ENCODE data around the gene CREBBP.

Gene CREBBP

DNA sequence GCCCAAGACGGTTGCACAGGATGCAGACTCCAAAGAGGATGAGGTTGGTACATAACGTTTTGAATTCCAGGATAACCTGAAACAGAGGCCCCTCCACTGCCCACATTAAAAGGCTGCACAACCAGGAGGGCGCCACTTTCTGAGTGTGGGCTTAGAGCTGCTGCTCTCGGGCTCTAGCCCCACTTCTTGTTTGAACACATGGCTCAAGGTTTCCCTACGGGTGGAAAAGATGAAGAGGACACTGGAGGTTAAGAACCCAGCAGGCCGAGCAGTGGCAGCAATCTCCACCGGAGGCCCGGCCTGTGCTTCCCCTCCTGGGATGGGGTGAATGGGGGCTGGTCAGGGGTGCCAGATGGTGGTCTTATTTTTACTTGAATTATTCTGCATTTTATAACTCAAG lies 155.2 kb downstream of the CREBBP start:
- H3K4me3 ChIP-seq (replicated peaks in 1 of 2; ENCODE audit: low read depth in 2 of 2, low read length in 2 of 2): no peak overlapping the region
- TF ChIP-seq, protein P1, sequence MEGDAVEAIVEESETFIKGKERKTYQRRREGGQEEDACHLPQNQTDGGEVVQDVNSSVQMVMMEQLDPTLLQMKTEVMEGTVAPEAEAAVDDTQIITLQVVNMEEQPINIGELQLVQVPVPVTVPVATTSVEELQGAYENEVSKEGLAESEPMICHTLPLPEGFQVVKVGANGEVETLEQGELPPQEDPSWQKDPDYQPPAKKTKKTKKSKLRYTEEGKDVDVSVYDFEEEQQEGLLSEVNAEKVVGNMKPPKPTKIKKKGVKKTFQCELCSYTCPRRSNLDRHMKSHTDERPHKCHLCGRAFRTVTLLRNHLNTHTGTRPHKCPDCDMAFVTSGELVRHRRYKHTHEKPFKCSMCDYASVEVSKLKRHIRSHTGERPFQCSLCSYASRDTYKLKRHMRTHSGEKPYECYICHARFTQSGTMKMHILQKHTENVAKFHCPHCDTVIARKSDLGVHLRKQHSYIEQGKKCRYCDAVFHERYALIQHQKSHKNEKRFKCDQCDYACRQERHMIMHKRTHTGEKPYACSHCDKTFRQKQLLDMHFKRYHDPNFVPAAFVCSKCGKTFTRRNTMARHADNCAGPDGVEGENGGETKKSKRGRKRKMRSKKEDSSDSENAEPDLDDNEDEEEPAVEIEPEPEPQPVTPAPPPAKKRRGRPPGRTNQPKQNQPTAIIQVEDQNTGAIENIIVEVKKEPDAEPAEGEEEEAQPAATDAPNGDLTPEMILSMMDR (IDR thresholded peaks at IDR 0.05; ENCODE audit: low read depth, low read length): no peak
- DNase-seq (ENCODE audit: low read depth in 2 of 2): no peak

DNA sequence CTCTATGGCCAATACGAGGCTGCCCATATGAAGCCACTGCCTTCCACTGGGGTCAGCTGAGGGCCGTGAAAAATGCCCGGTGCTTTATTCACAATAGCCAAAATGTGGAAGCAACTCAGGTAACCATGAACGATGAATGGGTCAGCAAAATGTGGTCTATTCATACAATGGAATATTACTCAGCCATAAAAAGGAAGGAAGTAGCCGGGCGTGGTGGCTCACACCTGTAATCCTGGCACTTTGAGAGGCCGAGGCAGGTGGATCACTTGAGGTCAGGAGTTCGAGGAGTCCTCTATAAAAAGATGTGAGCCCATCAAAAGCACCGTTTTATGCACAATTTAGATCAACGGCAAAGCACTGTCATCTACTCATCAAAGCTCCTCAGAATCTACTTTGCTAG lies 158.0 kb downstream of the CREBBP start:
- no peak overlapping the region for H3K4me3 ChIP-seq (replicated peaks in 1 of 2; ENCODE audit: low read depth in 2 of 2, low read length in 2 of 2)
- TF ChIP-seq, protein P1 (IDR thresholded peaks at IDR 0.05; ENCODE audit: low read depth, low read length): no peak
- no peak for DNase-seq (ENCODE audit: low read depth in 2 of 2)

DNA sequence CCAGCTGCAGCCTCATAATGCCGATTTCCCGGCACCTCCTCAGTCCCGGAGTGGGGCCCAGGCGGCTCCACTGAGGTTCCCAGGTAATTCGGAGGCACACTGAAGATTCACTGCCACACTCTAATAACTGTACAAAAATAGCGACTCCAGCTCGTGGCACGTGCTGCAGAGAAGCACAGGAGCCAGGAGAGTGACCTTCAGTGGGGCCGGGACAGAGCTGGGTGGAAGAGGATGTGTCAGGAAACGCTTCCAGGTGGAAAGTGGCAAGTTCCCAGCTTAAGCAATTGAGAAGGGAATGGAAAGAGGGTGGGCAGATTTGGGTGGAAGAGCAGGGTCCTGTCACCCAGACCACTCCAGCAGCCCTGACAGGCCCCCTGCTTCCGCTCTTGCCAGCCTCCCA lies 160.1 kb downstream of the CREBBP start:
- DNase-seq (ENCODE audit: low read depth in 2 of 2): no peak
- TF ChIP-seq, protein P1 (IDR thresholded peaks at IDR 0.05; ENCODE audit: low read depth, low read length): no peak

DNA sequence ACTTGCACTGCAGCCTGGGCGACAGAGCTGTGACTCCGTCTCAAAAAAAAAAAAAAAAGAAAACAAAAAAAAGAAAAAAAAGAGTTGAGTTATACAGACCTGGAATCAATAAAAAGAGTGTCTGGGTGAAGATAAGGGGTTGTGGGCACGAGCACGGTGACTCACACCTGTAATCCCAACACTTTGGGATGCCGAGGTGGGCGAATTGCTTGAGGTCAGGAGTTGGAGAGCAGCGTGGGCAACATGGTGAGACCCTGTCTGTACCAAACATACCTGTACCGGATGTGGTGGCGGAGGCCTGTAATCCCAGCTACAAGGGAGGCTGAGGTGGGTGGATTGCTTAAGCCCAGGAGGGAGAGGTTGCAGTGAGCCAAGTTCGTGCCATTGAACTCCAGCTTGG lies 161.9 kb downstream of the CREBBP start:
- no peak for DNase-seq (ENCODE audit: low read depth in 2 of 2)
- H3K4me3 ChIP-seq (replicated peaks in 1 of 2; ENCODE audit: low read depth in 2 of 2, low read length in 2 of 2): no peak overlapping the region
- TF ChIP-seq, protein P1 (IDR thresholded peaks at IDR 0.05; ENCODE audit: low read depth, low read length): no peak

More for the DNA sequence above, 160.1 kb downstream of the CREBBP start:
- no peak overlapping the region for H3K4me3 ChIP-seq (replicated peaks in 1 of 2; ENCODE audit: low read depth in 2 of 2, low read length in 2 of 2)

DNA sequence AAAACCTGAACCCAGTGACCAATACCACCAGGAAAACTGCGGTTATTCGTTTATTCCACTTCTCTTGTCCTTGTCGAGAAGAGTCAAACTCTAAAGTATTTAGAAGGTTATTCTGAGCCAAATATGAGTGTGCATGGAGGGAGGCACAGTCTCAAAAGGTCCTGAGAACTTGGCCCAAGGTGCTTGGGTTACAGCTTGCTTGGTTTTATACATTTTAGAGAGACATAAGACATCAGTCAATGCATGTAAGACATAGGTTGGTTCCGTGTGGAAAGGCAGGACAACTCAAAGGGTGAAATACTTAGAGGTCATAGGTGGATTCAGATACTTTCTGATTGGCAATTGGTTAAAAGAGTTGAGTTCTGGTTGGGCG lies 162.5 kb downstream of the CREBBP start:
- H3K4me3 ChIP-seq (replicated peaks in 1 of 2; ENCODE audit: low read depth in 2 of 2, low read length in 2 of 2): peak overlapping the region; percentile 44 to 99
- no peak for DNase-seq (ENCODE audit: low read depth in 2 of 2)
- TF ChIP-seq, protein P1 (IDR thresholded peaks at IDR 0.05; ENCODE audit: low read depth, low read length): no peak

DNA sequence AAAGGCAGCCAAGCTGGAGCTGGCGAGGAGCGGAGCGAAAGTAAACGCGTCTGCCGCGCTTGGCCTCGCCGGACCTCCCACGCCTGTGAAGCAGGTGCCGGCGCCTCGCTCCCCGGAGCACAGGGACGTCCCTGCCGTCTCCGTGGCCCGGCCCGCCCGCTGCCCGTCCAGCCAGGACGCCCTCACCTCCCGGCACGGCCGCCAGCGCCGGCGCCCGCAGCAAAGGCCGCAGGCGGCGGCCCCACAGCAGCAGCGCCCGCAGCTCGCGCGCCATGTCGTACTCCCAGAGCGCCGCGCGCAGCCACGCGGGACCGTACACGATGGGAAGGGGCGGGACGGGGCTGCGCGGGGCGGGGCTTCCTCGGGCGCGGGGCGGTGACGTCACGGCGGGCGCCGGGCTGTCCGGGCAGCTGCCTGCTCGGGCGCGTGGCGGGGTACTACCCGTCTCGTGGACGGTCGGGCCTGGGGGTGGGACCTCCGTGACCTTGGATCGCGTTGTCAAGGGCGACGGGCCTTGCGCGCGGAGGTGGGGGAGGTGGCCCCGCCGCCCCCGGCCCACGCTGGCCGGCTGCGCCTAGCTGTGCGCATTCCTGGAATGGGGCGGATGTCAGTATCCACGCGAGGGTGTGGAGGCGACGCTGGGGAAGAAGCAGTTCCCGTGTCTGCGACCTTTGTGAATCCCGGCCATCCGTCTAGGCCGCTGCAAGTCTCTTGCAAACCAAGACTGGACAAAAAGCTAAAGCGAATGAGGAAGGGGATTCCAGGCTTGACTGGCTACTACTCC lies 163.1 kb downstream of the CREBBP start, which contains the start of gene TRAP1:
Gene TRAP1, minus strand, starts transcription at position 290 of the 784 bp plus-strand sequence. Its CDS starts 16 bp downstream, at position 274.
- TF ChIP-seq, protein P1 (IDR thresholded peaks at IDR 0.05; ENCODE audit: low read depth, low read length): no peak
- peak within 1 kb of the TSS; percentile 98 to 99 for H3K4me3 ChIP-seq (replicated peaks in 1 of 2; ENCODE audit: low read depth in 2 of 2, low read length in 2 of 2)
- DNase-seq (ENCODE audit: low read depth in 2 of 2): peak; percentile 77 to 84

All from cardiac fibroblast (primary cell).